PFSK-1 (cell line): Measurements from ENCODE around the gene GC.

ENCODE experiments used
- POLR2AphosphoS5 ChIP-seq: IDR thresholded peaks from 2 replicates; pipeline ENCODE4 v1.6.1; 2012; ENCODE audit warnings: low read depth, mild to moderate bottlenecking, control low read depth, low read length, moderate library complexity
- REST ChIP-seq, 2 experiments: IDR thresholded peaks; 2 replicates each; pipeline versions ENCODE4 v1.6.1 to v1.8.0; 2011 to 2012; ENCODE audit warnings: low read depth in 2 of 2, low read length in 2 of 2, control low read depth in 1 of 2, inconsistent platforms in 1 of 2, mild to moderate bottlenecking in 1 of 2, moderate library complexity in 1 of 2; ENCODE audit not compliant: insufficient read depth in 1 of 2

GRCh38 chr4:71768123-71768522 is 15.8 kb downstream of the GC start:
- TF ChIP-seq POLR2AphosphoS5 (no peak), REST (IDR thresholded peaks at IDR 0.05; ENCODE audit: insufficient read depth in 1 of 2, low read depth in 2 of 2, low read length in 2 of 2) (no peak)
